HG02571 (cell line): ENCODE data around the gene BSG.
"Not testable (repeated sequence)": the region's sequence is repeated elsewhere in the genome, so short reads cannot be mapped to it uniquely, and the experiment has no call there.

ENCODE experiments used
- ATAC-seq: cut with Tn5 transposase; IDR thresholded peaks from one replicate; pipeline ENCODE4 v1.9.1; 2021; ENCODE audit warnings: mild to moderate bottlenecking, moderate library complexity; ENCODE audit not compliant: unreplicated experiment

Gene BSG

GRCh38 chr19:602391-603301 lies 30.2 kb downstream of the BSG start:
- ATAC-seq: no peak

- not testable (repeated sequence) for ATAC-seq
Observed at GRCh38 chr19:603302-603639, 30.9 kb downstream of the BSG start.

GRCh38 chr19:603779-604178 lies 31.4 kb downstream of the BSG start:
- not testable (repeated sequence) for ATAC-seq

DNA sequence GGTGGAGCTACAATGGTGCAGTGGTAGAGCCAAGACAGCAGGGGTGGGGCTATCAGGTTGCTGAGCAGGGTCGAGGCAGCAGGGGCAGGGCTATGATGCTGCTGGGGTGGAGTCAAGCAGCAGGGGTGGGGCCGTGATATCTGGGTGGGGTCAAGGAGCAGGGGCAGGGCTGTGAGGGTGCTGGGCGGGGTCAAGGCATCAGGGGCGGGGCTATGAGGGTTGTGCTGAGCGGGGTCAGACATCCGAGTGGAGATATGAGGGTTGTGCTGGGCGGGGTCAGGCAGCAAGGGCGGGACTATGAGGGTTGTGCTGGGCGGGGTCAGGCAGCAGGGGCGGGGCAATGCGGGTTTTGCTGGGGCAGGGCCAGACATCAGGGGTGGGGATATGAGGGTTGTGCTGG lies 32.0 kb downstream of the BSG start:
- no peak for ATAC-seq

DNA sequence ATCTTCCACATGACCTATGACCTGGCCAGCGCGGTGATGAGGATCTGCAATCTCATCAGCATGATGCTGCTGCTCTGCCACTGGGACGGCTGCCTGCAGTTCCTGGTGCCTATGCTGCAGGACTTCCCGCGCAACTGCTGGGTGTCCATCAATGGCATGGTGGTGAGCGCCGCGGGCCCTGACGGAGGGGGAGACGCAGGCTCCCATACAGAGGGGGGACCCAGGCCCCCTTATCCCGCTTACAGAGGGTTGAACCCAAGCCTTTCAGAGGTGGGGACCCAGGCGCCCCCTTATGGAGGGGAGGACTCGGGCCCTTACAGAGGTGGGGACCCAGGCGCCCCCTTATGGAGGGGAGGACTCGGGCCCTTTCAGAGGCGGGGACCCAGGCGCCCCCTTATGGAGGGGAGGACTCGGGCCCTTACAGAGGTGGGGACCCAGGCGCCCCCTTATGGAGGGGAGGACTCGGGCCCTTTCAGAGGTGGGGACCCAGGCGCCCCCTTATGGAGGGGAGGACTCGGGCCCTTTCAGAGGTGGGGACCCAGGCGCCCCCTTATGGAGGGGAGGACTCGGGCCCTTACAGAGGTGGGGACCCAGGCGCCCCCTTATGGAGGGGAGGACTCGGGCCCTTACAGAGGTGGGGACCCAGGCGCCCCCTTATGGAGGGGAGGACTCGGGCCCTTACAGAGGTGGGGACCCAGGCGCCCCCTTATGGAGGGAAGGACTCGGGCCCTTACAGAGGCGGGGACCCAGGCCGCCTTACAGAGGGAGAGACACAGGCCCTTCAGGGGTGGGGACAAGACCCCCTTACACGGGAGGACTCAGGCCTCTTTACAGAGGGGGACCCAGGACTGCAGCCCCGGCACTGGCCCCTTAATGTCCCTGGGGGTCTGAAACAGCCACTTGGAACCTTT lies 32.9 kb downstream of the BSG start:
- ATAC-seq: not testable (repeated sequence)

- no peak for ATAC-seq
Observed at GRCh38 chr19:607301-608154, 35.1 kb downstream of the BSG start.

GRCh38 chr19:608155-609003 lies 36.0 kb downstream of the BSG start:
- no peak for ATAC-seq

GRCh38 chr19:609004-609346 lies 36.6 kb downstream of the BSG start:
- no peak for ATAC-seq

DNA sequence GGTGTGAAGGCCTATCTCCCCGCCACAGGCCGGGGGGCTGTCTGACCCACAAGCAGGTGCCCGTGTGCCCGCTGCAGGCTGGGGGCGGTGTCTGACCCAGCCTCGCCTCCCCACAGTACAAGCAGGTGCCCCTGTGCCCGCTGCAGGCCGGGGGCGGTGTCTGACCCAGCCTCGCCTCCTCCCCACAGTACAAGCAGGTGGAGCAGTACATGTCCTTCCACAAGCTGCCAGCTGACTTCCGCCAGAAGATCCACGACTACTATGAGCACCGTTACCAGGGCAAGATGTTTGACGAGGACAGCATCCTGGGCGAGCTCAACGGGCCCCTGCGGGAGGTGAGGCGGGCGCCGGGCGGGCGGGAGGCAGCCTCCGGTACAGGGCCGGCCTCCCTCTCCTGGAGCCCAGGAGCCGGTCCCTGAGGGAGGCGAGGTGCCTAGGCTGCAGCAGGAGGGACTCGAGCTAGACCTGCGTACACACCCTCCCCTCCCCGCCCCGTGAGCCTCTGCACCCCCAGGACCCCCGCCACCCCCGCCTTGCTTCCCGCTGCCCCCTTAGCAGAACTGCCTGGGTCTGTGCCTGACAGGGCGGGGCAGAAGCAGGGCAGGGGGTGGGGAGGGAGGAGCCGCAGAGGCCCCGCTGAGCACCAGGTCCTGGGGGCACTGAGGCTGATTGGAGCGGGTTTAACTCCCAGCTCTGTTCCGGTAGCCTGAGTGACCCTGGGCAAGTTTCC lies 37.8 kb downstream of the BSG start:
- no peak for ATAC-seq

DNA sequence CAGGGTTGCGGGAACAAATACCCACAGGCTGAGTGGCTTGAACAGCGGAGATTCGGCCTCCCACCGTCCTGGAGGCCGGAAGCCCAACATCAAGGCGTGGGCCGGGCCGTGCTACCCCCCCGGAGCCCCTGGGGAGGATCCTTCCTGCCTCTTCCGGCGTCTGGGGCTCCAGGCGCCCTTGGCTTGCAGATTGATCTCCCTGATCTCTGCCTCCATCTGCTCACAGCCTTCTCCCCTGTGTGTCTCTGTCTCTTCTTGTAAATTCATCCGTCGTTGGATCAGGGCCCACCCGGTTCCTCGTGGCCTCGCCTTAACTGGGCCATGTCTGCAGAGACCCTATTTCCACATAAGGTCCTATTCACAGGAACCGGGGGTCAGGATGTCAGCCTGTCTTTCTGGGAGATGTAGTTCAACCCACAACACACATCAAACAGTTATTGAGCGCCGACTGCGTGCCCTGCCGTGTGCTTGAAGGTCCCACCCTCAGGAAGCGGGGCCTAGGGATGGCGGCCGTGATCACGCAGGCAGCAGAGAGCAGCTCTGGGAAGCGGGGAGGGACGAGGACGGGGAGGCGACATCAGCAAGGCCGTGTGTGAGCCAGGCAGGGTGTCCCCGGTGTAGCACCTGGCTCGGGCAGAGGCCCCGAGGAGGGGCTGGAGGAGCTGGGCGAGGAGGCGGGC lies 38.5 kb downstream of the BSG start:
- no peak for ATAC-seq

DNA sequence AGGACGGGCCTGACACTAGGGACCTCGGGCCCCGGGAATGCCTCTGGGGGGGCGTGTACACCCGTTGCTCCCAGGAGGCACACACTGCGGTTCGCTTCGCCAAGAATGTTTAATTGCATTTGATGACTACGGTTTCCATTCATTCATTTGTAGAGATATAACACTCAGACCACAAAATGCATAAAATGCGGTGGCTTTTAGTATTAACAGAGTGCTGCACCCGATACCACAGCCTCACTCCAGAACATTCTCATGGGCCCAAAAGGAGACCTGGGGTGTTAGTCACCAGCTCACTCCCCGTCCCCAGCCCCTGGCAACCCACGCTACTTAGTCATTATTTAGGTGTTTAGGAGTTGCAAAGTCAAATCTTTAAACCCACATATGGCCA lies 39.1 kb downstream of the BSG start:
- ATAC-seq: no peak

DNA sequence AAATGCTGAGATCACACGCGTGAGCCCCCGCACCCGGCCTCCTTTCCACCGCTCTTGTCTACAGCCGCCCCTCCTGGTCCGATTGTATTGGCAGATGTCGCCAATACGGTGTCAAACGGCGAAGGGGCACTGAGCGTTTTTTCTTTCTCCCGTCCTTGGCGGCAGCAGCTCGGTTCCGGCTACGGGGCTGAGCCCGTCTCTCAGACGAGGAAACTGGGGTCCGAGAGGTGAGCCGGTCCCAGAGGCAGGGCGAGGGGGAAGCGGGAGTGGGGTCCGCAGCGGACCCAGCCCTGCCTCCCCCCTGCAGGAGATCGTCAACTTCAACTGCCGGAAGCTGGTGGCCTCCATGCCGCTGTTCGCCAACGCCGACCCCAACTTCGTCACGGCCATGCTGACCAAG lies 40.5 kb downstream of the BSG start:
- ATAC-seq: no peak

GRCh38 chr19:613732-614567 lies 41.6 kb downstream of the BSG start:
- ATAC-seq: no peak

GRCh38 chr19:615619-616018 lies 43.2 kb downstream of the BSG start:
- no peak for ATAC-seq

DNA sequence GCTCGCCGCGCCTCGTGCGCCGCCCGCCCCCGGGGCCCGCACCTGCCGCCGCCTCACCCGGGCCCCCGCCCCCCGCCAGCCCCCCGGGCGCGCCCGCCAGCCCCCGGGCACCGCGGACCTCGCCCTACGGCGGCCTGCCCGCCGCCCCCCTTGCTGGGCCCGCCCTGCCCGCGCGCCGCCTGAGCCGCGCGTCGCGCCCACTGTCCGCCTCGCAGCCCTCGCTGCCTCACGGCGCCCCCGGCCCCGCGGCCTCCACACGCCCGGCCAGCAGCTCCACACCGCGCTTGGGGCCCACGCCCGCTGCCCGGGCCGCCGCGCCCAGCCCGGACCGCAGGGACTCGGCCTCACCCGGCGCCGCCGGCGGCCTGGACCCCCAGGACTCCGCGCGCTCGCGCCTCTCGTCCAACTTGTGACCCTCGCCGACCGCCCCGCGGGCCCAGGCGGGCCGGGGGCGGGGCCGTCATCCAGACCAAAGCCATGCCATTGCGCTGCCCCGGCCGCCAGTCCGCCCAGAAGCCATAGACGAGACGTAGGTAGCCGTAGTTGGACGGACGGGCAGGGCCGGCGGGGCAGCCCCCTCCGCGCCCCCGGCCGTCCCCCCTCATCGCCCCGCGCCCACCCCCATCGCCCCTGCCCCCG lies 43.8 kb downstream of the BSG start:
- ATAC-seq: no peak

GRCh38 chr19:616747-617526 lies 44.5 kb downstream of the BSG start:
- no peak for ATAC-seq
